Right forelimb (tissue), 1 donor: ENCODE results near the gene SKA2.
"Not testable (repeated sequence)": the region's sequence is repeated elsewhere in the genome, so short reads cannot be mapped to it uniquely, and the experiment has no call there.

ENCODE experiments used
- DNase-seq: peaks from one replicate; pipeline ENCODE4 v3.0.0-alpha.2; 2018

SKA2 gene

DNA sequence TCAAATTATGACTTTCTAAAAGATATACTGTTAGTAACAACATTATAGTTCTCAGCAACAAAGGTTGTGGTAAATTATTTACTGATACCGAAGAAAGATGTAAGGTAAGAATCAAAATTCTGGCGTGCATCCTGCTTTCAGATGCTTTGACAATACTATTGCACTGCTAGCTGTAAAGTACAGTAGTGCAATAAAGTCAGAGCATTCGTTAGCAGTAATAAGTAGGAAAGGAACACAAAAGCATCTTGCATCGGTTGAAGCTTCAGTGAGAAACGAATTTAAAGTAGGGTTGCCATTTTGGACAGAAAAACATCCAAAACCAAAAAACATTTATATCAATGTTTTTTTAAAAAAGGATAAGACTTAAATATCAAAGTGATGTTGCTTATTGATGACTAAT lies 4.0 kb downstream of the SKA2 start:
- DNase-seq, result no peak

DNA sequence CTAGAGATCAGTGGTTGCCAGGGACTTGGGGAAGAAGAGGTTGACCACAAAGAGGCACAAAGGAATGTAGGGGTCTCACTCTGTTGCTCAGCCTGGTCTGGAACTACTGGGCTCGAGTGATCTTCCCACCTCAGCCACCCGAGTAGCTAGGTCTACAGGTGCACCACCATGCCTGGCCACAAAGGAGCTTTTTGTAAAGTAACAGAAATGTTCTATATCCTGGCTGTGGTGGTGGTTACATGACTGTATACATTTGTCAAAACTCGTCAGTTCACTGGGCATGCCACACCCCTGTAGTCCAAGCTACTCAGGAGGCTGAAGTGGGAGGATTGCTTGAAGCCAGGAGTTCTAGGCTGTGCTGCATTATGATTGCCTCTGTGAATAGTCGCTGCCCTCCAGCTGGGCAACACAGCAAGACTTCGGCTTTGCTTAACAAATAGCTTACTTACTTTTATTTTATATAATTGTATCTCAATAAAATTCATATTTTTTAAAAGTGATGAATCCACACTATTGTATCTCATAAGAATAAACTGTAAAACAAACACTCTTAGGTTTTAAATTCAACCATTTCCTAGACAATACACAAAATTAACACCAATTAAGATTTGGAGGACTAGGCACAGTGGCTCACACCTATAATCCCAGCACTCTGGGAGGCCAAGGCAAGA lies 5.0 kb downstream of the SKA2 start:
- no peak for DNase-seq

DNA sequence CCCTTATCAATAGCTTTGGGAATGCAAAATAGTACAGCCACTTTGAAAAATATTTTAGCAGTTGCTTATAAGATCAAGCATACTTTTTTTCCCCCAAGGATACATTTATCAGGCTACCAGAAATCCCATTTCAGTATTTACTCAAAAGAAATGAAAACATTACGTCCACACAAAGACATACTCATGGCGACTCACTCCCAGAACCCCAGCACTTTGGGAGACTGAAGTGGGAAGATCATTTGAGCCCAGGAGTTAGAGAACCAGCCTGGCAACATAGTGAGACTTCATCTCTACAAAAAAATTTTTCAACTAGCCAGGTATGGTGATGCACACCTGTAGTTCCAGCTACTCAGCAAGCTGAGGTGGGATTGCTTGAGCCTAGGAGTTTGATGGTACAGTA lies 5.9 kb downstream of the SKA2 start:
- DNase-seq, result no peak

DNA sequence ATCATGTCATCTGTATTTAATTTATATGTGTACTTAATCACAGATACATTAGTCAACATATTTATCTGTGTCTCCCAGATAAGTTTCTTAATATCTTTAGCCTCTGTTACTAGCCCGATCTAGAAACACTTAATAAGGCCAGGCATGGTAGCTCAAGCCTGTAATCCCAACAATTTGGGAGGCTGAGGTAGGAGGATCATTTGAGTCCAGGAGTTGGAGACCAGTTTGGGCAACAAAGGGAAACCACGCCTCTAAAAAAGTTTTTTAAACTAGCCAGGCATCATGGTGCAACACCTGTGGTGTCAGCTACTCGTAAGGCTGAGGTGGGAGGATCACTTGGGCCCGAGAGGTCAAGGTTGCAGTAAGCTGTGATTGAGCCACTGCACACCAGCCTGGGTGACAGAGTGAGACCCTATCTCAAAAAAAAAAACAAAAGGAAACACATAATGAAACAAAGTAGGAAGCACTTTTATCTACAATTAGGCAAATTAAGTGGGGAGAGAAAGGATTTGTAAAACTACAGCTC lies 9.4 kb downstream of the SKA2 start:
- no peak for DNase-seq

DNA sequence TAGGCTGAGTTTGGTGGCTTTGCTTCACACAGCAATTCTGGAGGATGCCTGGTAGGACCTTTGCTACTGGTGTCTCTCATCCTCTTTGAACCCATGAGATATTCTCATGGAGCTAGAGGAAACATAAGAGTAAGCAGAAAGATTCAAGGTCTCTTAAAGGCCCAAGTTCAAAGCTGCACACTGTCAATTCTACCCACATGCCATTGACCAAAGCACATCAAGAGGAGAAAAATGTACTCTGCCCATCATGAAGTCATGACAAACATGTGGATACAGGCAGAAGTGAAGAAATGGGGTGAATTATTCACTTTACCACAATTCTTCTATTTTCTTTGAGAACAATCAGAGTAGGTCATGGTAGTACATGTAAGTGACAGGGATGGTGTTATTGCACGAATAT lies 13.1 kb downstream of the SKA2 start:
- DNase-seq, result no peak

DNA sequence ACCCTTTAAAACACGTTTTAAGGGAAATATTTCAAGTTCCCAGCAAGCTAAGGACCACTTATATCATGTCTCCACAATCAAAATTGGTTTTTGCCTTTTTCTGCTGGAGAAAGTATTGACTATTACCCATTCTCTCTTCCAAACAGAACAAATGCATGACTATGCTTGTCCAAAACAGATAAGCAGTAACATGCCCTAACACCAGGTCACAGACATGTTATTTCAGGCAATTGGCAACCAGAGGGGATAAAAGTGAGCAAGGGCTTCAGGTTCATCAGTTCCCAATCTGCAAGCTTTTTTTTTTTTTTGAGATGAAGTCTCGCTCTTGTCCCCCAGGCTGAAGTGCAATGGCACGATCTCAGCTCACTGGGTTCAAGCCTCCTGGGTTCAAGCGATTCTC lies 15.0 kb downstream of the SKA2 start:
- no peak for DNase-seq

DNA sequence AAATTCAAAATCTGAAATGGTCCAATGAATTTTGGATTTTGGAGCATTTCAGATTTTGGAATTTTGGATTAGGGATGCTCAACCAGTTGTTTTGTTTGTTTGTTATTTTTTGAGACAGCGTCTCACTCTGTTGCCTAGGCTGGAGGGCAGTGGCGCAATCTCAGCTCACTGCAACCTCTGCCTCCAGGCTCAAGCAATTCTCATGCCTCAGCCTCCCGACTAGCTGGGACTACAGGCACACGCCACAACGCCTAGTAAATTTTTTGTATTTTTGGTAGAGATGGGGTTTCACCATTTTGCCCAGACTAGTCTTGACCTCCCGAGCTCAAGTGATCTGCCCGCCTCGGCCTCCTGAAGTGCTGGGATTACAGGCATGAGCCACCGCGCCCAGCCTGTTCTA lies 16.6 kb downstream of the SKA2 start:
- DNase-seq, result not testable (repeated sequence)

DNA sequence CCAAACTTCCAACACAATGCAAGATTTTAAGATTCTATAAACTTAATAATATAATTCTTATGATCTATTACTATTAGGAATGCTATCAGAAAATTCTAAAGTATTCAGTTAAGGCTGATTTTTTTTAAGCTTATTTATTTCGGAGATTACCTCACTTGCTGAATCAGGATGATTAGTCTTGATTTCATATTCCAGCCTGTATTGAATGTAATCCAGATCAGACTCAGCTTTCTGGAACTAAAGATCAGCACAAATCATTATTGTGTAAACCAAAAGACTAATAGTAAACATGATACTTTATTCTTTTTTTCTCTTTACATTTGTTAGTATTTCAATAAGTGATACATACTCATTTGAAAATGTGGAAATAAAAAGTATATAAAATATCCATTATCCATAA lies 23.9 kb downstream of the SKA2 start:
- DNase-seq, result no peak

DNA sequence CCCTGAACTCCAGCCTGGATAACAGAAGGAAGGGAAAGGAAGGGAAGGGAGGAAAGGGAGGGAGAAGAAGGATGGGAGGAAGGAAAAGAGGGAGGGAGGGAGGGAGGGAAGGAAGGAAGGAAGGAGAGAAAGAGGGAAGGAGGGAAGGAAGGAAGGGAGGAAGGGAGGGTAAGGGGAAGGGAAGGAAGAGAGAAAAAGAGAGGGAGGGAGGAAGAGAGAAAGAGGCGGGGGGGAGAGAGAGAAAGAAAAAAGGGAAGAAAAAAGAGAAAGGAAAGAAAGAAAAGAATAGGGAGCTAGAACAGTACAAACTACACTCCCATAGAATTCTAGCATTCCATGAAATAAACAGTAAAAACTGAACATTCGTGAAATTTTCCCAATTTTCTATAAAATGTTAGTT lies 25.2 kb downstream of the SKA2 start:
- no peak for DNase-seq

DNA sequence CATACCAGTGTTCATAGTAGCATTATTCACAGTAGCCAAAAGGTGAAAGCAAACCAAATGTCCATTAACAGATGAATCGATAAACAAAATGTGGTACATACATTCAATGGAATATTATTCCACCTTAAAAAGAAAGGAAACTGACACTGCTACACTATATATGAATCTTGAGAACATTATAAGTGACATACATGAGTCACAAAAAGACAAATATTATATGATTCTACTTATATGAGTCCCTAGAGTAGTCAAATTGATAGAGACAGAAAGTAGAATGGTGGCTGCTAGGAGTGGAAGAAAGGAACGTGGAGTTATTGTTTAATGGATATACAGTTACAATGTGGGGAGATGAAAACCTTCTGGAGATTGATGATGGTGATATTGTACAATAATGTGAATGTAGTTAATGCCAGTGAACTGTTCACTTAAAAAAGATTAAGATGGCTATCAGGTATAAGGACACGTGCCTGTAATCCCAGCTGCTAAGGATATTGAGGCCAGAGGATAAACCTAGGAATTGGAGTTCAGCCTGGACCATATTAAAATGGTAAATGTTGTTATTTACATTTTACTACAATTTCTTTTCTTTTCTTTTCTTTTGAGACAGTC lies 28.1 kb downstream of the SKA2 start:
- DNase-seq, result no peak

DNA sequence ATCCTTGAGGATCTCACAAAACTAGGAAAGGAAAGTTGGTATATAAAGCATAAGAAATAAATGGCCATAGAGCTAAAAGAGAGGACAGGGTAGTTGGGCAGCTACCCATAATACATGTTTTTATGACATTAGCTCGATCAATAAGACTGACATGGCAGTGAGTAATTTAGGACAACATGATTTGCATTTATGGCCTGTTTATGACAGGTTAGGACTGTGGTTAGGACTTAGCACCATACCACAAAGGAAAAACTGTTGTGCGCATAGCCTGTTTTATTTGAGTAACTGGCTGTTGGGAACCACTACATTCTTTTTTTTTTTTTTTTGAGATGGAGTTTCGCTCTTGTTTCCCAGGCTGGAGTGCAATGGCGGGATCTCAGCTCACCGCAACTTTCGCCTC lies 30.3 kb downstream of the SKA2 start:
- no peak for DNase-seq

DNA sequence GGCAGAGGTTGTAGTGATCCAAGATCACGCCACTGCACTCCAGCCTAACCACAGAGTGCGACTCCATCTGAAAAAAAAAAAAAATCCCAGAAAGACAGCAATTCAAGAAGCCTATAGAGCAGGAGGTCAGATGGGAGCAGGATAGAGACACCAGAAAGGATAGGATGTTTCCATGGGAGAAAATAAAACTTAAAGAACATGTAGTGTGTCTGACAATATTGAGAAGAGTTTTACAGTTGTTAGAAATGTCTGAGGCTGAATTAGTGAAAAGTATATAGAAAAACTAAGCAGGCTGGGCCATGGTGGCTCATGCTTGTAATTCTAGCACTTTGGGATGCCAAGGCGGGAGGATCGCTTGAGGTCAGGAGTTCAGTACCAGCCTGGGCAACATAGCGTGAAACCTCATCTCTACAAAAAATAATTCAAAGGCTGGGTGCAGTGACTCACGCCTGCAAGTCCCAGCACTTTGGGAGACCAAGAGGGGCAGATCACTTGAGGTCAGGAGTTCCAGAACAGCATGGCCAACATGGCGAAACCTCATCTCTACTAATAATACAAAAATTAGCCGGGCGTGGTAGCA lies 33.0 kb downstream of the SKA2 start:
- no peak for DNase-seq

DNA sequence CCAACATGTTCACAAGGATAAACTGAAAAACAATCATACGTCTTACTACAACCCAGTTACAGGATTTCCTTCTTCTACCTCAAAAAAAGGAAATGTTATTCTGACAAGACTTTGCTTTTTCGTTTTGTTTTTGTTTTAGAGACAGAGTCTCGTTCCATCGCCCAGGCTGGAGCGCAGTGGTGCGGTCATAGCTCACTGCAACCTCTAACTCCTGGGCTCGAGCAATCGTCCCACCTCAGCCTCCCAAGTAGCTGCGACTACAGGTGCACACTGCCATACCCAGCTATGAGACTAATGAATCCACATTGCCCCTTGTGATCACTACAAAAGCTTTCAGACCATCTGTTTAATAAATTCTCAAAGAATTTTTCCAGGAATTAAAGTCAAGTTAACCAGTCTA lies 39.5 kb downstream of the SKA2 start:
- DNase-seq, result no peak

DNA sequence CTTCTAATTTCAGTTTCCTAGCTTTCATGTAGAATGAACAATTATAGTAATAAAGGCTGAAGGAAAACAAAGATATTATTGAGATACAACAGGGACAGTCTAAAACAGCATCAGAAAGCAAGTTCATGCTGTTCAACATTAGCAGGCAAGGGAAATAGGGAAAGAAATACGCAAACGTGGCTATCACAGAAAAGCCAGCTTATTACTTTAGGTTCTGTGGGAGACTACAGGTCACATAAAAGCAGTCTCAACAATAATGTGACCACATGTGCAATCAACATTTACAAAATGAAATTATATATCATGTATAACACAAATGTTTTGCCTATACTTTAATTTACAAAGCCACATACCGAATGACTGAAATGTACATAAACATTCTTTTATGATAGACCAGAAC lies 43.4 kb downstream of the SKA2 start:
- DNase-seq, result no peak

DNA sequence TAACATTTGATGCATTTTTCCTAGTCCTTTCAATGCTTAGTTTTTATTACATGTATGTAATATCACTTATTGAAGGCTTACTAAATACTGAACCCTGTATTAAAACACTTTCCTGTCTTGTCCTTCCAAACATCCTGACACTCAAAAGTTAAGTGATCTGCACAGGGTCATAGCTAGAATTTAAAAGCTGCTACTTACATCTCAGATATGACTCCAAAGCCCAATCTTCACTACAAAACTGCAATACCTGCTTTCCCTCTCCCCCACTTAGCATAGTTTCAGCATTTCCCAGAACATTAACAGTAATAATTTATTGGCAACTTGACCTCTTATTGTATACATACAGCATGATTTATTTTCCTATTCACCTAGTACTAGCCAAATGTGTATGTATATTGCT lies 44.0 kb downstream of the SKA2 start:
- no peak for DNase-seq

DNA sequence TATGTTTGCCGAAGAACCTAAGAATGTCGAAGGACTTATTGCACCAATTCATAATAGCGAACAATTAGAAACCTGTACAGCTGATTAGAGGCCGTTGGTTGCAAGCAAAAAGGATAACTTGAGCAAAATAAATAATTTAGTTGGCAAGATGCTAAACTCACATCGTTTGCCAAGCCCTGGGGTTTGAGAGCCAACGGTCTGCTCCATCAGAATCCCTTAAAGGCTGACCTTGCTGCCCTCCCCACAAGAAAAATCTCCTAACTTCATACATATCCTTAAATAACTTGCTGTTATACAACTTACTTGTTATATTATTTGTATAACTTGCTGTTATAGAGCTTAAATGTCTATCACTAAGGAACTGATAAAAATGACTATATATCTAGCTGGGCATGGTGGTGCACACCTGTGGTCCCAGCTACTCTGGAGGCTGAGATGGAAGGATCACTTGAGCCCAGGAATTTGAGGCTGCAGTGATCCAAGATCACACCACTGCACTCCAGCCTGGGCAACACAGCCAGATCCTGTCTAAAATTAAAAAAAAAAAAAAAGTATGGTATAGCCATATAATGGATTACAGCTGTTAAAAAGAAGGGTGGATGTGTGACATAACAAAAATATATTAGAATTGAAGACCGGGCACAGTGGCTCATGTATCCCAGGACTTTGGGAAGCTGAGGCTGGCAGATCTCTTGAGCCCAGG lies 46.4 kb downstream of the SKA2 start:
- DNase-seq, result no peak

DNA sequence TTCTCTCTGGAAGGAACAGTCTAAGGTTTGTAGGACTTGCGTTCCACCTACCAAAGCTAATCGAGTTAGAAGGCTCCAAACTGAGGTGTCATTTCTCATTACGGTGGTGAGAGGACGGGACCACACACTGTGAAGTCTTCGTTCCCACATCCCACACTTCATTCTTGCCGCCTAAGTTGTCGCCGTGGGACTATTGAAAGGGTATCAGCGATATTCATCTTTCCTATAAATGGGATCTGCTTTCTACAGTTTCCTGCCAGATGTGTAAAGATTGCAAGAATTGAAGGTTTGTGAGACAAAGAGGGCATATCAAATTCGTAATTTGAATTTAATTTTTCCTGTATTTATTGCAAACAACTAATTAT lies 47.7 kb downstream of the SKA2 start:
- DNase-seq, result no peak

DNA sequence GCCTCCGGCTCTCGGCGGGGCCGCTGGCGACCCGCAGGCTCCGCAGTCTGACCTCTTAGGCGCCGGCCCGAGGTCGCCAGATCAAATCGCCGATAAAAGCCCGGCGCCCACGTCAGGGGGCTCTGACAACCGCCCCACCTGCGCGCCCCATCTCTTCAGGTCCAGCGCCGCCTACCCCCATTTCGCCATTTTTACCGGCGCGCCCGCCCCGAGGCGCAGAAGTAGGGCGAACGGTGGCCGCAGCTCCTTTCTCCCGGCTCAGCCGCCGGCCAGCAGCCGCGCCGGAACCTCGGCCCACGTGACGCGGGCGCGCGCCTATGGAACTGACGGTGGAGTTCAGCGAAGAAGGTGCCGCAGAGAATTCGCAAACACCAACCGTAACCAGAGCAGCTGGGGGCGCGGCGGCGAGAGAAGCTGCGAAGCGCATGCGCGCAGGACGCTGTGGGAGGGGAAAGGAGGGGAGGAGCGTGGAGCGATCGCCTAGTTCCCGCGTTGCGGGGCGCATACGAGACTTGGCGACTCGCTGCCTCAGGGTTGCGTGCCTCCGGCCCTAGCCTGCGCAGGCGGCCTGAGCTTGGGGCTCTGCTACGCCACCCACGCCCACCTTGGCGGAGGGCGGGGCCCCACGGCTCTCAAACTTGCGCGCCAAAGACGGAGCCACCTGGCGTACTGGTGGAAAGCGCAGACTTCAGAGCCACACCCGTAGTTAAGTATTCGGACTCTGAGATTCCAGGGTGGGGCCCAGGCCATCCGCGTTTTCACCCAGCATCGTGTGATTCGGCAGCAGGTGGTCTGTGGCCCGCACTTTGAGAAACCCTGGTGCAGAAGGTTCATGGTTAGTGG lies 48.3 kb downstream of the SKA2 start, which contains the start of gene TRIM37:
Gene TRIM37 (minus strand): TSS at position 418 of the 843 bp plus-strand sequence. CDS start 419 bp downstream, outside the sequence.
- peak; percentile 99 for DNase-seq

DNA sequence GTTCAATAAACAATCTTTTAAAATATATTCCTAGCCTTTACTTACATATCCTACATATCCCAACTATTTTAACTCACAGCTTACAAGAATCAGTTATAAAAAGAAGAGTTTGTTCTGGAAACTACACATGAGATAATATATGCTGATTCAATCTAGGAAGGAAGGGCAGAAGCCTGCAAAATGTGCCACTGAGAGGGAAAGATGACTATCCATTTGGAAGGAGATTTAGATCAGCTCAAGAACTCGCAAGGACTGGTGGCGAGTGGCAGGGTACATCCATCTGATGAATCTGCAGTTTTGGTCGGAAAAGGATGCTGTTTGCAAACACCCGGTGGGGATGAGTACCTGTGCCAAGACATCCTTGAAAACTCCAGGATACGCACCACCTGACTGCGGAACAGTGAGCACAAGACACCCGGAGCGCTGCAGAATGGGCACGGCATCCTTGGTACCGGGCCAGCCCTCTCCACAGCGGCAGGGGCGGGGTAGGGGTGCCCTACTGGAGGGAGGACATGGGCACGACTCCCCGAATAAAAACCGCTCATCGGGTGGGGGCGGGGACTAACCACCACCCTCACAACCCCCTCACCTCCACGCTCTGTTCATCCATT lies 49.0 kb downstream of the SKA2 start:
- DNase-seq, result peak; percentile 70

DNA sequence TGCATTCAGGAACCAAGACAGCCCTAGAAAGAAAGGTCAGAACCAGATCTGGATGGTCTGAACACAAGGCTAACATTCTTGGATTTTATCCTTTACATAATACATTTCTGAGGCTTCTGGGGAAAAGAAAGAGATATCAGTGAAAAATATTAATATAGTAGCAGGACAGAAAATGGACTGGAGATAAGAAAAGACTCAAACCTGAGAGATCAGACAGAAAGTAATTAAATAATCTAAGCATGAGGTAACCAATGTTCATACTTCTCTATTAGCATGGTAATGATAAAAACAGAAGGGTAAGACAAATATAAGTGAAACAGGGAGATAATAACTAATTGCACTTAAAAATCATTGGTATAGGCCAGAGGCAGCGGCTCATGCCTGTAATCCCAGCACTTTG lies 53.8 kb downstream of the SKA2 start:
- DNase-seq, result no peak

DNA sequence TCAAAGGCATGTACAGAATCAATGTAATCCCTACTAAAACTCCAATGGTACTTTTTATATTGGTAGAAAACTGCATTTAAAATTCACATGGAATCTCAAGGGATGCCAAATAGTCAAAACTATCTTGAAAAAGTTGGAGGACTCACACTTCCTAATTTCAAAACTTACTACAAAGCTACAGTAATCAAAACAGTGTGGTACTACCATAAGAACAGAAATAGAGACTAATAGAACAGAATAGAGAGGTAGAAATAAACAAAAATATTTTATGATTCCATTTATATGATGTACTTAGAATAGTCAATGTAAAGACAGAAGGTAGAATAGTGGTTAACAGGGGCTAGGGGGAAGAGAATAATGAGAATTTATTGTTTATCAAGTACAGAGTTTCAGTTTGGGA lies 57.1 kb downstream of the SKA2 start:
- no peak for DNase-seq

DNA sequence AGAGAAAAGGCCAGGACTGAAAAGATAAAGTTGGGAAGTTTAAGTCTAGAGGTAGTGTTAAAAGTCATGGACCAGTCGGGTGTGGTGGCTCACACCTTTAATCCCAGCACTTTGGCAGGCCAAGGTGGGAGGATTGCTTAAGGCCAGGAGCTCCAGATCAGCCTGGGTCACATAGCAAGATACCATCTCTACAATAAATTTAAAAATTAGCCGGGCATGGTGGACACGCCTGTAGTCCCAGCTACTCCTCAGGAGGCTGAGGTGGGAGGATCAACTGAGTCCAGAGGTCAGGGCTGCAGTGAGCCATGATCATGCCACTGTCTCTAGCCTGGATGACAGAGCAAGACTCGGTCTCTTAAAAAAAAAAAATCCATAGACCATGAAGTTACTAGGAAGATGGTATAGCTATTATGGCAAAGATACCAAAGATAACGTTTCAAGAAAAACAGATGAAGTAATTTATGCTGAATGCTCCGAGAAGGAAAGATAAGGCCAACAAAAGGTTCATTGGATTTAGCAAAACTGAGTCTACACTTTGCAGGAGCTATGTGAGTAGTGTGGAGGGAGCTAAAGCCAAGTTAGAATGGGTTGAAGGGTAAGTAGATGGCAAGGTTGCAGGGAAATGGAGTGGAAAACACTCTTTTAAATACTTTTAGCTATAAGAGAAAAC lies 60.0 kb downstream of the SKA2 start:
- DNase-seq, result no peak
